GM18526 (cell line): ENCODE results near the gene TRIM29.

ENCODE experiments used
- POLR2A ChIP-seq: IDR thresholded peaks from 3 replicates; pipeline ENCODE4 v1.6.1; 2011; ENCODE audit not compliant: insufficient read length; ENCODE audit errors: extremely low read depth

The TRIM29 gene

DNA sequence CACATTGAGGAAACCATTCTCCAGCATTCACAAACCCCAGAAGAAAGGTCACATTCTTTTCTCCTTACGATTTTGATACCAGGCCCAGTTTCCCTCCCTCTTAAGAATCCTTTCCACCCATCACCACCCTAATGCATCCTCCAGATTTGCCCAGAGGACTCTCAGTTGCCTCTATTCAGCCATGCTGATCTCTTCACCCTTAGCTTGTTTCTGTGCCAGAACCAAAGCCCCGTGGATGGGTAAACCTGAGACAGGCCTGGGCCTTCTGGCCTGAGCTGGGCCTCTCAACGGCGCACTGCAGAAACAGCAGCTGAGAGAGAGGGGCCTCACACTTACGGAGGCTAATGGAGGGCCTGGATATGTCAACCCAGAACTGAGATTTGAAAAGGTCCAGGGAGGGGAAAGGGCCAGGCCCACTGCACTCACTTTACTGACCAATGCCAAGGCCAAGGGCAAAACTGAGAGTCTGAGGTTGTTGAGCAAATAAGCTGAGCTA lies 40.7 kb upstream of the TRIM29 start:
- TF ChIP-seq POLR2A: no peak

DNA sequence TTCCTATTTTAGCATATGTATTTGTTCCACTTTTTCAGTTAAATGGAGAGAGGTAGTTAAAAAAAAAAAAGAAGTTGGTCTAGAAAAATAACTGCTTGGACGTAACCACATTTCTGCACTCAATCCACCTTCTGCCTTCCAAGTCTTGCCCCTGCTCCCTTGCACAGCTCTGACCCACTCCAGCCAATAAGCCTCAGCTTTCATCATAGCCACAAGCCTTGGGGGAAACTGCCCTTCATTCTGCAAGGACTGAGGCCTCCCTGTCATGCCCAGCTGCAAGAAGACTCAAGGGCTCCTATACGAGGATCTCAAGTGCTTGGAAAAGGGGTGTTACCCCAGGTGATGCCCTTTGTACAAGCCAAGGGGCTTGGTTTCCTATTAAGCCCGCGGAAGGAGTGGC lies 37.0 kb upstream of the TRIM29 start:
- TF ChIP-seq POLR2A: no peak

DNA sequence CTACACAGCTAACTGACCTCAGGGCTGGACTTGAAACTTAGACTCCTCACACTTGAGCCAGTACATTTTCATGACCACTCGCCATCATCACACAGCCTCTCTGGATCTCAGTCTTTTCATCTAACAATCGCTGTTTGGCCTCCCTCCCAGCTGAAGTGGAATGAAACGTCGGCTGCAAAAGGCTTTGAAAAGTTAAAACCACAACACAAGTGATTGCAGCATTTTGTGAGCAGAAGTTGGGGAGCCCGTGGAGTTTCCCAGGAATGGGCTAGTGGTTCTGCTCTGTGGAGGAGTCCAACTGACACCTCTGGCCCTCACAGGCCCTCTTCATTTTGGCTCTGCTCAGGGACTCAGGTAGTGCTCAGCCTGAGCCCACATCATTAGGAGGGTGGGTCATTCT lies 35.9 kb upstream of the TRIM29 start:
- TF ChIP-seq POLR2A: no peak

DNA sequence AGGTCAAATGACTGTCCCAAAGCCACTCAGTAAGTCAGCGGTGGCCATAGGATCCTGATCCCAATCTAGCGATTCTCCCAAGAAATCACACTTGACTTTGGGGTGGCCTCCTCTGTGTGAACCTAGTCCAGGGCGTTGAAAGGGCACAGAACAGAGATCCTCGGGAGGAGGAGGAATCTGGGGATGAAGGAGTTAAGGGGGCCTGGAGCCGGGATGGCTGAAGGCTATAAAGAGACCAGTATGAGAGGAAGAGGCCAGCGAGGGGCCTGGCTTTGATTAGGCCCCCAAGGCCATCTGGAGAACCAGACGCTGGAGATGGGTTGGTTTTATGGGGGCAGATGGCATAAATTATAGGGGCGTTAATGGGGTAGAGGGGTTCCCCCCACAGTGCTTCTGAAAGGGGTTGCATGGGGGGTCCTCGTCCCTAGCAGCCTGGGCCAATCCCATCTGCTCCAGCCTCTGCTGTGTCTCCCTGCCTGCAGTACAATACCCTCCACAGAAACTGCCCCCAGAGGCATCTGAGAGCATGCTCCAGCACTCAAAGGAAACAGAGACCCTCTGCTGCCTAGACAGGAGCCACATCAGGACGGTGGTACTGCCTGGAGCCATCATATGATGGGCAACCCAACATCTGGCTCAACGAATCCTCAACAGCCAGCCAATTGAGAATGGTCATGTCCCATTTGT lies 35.2 kb upstream of the TRIM29 start:
- no peak for TF ChIP-seq POLR2A

DNA sequence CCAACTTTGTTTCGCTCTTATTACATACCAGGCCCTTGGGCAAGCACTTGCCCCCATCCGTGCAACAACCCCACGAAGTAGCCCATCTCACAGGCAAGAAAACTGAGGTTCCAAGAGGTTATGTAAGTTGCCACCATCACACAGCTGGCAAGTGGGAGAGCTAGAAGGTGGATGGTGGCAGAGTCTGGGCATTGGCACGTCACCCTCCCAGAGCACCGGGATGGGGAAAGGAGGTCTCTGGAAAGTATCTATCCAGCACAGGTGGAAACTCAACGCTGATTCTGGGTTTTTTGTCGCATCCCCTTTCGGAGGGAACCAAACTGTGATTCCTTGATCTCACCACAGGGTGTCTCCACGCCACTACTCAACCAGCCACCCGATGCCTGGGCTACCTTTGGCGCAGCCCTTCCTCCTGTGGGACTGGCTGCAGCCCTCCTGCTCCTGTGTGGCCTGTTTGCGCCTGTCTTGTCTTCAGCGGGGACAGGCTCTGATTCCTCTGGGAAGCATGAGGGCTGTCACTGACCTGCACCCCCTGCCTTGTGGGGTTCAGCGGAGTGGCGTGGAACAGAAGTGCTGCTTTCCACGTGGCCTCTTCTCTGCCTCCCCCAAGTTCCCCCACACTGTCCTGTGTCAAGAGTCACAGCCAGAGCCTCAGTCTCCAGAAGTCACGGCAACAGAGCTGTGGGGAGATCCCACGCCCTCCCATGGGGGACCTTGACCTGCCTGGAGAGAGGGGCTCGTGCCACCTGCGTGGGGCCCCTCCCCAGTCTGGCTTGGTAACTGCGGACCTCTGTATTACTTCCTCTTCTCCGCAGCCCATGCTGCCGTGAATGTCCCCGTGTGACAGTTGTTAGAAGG lies 34.4 kb upstream of the TRIM29 start:
- no peak for TF ChIP-seq POLR2A

GRCh38 chr11:120170741-120171261 lies 32.9 kb upstream of the TRIM29 start:
- TF ChIP-seq POLR2A: no peak

- no peak for TF ChIP-seq POLR2A
These were observed 32.2 kb upstream of the TRIM29 start for GRCh38 chr11:120169981-120170698.

GRCh38 chr11:120168960-120169681 lies 31.2 kb upstream of the TRIM29 start:
- no peak for TF ChIP-seq POLR2A

DNA sequence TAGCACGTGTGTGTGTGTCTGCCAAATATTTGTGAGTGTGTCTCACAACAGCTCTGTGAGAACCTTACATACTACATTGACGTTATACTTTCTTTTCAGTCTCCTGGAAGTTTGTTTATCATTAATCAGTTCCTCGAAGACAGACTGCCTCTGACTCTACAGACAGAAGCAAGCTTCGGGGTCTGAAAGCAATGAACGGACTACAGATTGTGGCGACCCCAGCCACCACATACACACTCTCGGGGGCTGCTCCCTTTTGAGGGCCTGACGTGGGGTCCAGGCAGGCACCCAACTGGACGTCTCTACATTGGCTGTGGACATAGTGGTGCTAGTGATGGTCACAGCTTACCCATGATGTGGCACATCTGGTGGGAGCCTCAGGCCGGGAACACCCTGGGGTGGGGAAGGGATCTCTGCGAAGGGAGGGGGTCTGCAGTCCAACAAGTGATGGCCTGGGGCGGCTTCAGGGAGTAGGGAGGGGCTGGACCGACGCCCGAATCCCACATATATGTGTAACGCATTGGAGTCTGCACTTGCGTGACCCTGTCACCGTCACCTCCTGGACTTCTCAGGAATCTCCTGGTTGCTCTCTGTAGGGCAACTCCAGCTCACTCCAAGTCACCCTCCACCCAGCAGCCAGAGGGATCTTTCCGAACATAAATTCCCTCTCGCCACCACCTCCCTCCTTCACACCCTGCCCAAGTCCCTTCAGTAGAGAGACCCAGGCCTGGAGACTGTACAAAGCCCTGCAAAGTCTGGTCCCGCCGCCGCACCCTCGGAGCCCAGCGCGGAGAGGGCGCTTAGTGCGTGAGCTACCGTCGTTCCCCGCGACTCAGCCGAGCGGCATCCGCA lies 30.4 kb upstream of the TRIM29 start:
- no peak for TF ChIP-seq POLR2A

DNA sequence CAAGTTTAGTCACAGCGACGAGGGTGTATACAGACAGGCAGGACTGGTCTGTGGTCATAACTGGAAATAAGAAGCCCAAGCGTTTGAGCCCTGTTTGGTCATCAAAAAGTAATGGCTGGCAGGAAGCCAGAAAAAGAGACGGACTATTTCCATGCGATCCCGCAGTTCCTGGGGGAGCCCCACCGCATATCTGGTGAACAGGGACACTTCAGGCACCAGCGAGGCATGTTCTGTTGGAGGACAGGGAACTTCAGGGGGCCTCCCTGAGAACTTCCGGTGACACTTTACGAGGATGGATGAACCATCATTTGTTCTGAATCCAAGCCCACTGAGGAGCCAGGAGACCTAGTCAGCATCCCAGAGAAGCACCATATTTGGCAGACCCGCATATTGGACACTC lies 29.7 kb upstream of the TRIM29 start:
- no peak for TF ChIP-seq POLR2A

- no peak for TF ChIP-seq POLR2A
These were observed 22.5 kb upstream of the TRIM29 start for GRCh38 chr11:120160436-120160835.

DNA sequence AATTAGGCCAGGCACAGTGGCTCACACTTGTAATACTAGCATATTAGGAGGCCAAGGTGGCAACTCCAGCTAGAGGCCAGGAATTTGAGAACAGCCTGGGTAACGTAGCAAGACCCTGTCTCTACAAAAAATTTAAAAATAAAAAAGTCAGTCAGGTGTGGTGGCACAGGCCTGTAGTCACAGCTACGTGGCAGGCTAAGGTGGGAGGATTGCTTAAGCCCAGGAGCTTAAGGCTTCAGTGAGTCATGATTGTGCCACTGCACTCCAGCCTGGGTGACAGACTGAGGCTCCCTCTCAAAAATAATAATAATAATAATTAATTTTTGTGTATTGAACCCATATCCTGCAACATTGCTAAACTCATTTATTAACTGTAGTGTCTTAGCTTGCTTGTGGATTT lies 15.3 kb upstream of the TRIM29 start:
- no peak for TF ChIP-seq POLR2A

GRCh38 chr11:120151536-120151935 lies 13.6 kb upstream of the TRIM29 start:
- no peak for TF ChIP-seq POLR2A

GRCh38 chr11:120149246-120149645 lies 11.3 kb upstream of the TRIM29 start:
- TF ChIP-seq POLR2A: no peak

DNA sequence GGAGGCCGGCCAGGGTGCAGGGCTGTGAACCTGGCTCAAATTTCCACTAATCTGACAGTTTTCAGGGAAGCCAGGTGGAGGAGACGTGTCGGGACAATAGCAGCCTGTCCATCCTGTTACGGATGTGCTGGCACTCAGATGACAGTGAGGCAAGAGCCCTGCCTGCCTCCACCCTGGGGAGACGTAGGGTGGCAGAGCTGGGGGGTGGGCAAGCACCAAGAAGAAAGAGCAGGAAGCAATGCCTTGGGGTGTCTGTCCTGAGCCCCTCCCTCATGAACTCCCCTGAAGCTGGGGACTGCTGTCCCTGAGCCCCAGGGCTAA lies 10.0 kb upstream of the TRIM29 start:
- no peak for TF ChIP-seq POLR2A
